HCT116 (cell line): ENCODE results near the gene SYNC.

Experiments
- EZH2 ChIP-seq: fragments of 200-600 bp; sonication (generic); IDR thresholded peaks from 2 replicates; pipeline ENCODE4 v1.6.1; 2017; ENCODE audit warnings: antibody characterized with exemption, mixed run types
- EZH2phosphoT487 ChIP-seq: fragments of 200-600 bp; IDR thresholded peaks from 2 replicates; pipeline ENCODE4 v1.6.1; 2018; ENCODE audit warnings: antibody characterized with exemption, borderline replicate concordance
- POLR2AphosphoS5 ChIP-seq: IDR thresholded peaks from 2 replicates; pipeline ENCODE4 v1.6.1; 2011; ENCODE audit warnings: mild to moderate bottlenecking, low read depth, low read length, moderate library complexity
- RAD21 ChIP-seq: IDR thresholded peaks from 2 replicates; pipeline ENCODE4 v1.6.1; 2012; ENCODE audit warnings: low read depth, mild to moderate bottlenecking
- SIN3A ChIP-seq: IDR thresholded peaks from 2 replicates; pipeline ENCODE4 v1.6.1; 2012; ENCODE audit warnings: low read depth
- SP1 ChIP-seq: IDR thresholded peaks from 2 replicates; pipeline ENCODE4 v1.6.1; 2012; ENCODE audit warnings: low read depth
- SRF ChIP-seq: IDR thresholded peaks from 2 replicates; pipeline ENCODE4 v1.6.1; 2012; ENCODE audit warnings: low read depth
- TCF7L2 ChIP-seq: IDR thresholded peaks from 2 replicates; pipeline ENCODE4 v1.7.0; 2011; ENCODE audit warnings: borderline replicate concordance, inconsistent platforms; ENCODE audit not compliant: insufficient read depth, insufficient read length; ENCODE audit errors: extremely low read depth
- ZFX ChIP-seq: fragments of 450-650 bp; IDR thresholded peaks from 2 replicates; pipeline ENCODE4 v1.6.1; 2017
- ZNF274 ChIP-seq: fragments of 200-500 bp; sonication (Bioruptor generic); IDR thresholded peaks from 2 replicates; pipeline ENCODE4 v1.6.1; 2014; ENCODE audit warnings: mild to moderate bottlenecking, low read depth, low read length, inconsistent platforms
- TF ChIP-seq, protein P1 (sequence below), 3 experiments: fragments of 200-600 bp in 1 of 3; sonication (generic) in 1 of 3; IDR thresholded peaks in 2 of 3; conservative IDR thresholded peaks in 1 of 3; 2 replicates each; pipeline ENCODE4 v1.5.1; 2012 to 2017; ENCODE audit warnings: low read depth in 2 of 3, low read length in 2 of 3, antibody characterized with exemption in 1 of 3, borderline replicate concordance in 1 of 3, control low read depth in 1 of 3, mild to moderate bottlenecking in 1 of 3, mixed read lengths in 1 of 3, mixed run types in 1 of 3, moderate library complexity in 1 of 3; ENCODE audit not compliant: insufficient read depth in 1 of 3
- TF ChIP-seq, protein P2 (sequence below): IDR thresholded peaks from 2 replicates; pipeline ENCODE4 v1.6.1; 2012; ENCODE audit warnings: low read depth
- TF ChIP-seq, protein P3 (sequence below): IDR thresholded peaks from 2 replicates; pipeline ENCODE4 v1.6.1; 2012
- TF ChIP-seq, protein P4 (sequence below): IDR thresholded peaks from 2 replicates; pipeline ENCODE4 v1.6.1; 2011; ENCODE audit warnings: mild to moderate bottlenecking, low read length, moderate library complexity; ENCODE audit not compliant: insufficient replicate concordance; ENCODE audit errors: extremely low read depth

DNA sequence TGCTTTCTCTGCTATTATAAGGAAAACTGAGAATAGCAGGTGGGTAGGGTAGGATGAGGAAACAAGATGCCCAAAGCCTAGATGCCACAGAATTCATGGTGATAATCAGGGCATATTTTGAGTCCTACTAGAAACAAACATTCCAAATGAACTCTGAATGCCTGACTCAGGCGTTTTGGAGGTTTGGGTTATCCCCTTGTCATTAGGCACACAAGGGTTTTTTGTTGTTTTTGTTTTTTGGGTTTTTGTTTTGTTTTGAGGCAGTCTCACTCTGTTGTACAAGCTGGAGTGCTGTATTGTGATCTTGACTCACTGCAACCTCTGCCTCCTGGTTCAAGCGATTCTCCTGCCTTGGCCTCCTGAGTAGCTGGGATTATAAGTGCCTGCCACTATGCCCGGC is 19.2 kb downstream of the SYNC start:
- TF ChIP-seq, protein P1, sequence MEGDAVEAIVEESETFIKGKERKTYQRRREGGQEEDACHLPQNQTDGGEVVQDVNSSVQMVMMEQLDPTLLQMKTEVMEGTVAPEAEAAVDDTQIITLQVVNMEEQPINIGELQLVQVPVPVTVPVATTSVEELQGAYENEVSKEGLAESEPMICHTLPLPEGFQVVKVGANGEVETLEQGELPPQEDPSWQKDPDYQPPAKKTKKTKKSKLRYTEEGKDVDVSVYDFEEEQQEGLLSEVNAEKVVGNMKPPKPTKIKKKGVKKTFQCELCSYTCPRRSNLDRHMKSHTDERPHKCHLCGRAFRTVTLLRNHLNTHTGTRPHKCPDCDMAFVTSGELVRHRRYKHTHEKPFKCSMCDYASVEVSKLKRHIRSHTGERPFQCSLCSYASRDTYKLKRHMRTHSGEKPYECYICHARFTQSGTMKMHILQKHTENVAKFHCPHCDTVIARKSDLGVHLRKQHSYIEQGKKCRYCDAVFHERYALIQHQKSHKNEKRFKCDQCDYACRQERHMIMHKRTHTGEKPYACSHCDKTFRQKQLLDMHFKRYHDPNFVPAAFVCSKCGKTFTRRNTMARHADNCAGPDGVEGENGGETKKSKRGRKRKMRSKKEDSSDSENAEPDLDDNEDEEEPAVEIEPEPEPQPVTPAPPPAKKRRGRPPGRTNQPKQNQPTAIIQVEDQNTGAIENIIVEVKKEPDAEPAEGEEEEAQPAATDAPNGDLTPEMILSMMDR (IDR thresholded peaks at IDR 0.05 in 2 of 3, conservative IDR thresholded peaks at IDR 0.05 in 1 of 3; ENCODE audit: borderline replicate concordance in 1 of 3, insufficient read depth in 1 of 3, low read depth in 2 of 3, low read length in 2 of 3) = no peak
- TF ChIP-seq SP1 = no peak
- TF ChIP-seq POLR2AphosphoS5 = no peak
- no peak for TF ChIP-seq ZNF274
- TF ChIP-seq EZH2 = no peak
- TF ChIP-seq SRF = no peak
- TF ChIP-seq EZH2phosphoT487 = no peak
- TF ChIP-seq TCF7L2 = no peak
- TF ChIP-seq, protein P2, sequence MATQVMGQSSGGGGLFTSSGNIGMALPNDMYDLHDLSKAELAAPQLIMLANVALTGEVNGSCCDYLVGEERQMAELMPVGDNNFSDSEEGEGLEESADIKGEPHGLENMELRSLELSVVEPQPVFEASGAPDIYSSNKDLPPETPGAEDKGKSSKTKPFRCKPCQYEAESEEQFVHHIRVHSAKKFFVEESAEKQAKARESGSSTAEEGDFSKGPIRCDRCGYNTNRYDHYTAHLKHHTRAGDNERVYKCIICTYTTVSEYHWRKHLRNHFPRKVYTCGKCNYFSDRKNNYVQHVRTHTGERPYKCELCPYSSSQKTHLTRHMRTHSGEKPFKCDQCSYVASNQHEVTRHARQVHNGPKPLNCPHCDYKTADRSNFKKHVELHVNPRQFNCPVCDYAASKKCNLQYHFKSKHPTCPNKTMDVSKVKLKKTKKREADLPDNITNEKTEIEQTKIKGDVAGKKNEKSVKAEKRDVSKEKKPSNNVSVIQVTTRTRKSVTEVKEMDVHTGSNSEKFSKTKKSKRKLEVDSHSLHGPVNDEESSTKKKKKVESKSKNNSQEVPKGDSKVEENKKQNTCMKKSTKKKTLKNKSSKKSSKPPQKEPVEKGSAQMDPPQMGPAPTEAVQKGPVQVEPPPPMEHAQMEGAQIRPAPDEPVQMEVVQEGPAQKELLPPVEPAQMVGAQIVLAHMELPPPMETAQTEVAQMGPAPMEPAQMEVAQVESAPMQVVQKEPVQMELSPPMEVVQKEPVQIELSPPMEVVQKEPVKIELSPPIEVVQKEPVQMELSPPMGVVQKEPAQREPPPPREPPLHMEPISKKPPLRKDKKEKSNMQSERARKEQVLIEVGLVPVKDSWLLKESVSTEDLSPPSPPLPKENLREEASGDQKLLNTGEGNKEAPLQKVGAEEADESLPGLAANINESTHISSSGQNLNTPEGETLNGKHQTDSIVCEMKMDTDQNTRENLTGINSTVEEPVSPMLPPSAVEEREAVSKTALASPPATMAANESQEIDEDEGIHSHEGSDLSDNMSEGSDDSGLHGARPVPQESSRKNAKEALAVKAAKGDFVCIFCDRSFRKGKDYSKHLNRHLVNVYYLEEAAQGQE = no peak
- TF ChIP-seq, protein P3, sequence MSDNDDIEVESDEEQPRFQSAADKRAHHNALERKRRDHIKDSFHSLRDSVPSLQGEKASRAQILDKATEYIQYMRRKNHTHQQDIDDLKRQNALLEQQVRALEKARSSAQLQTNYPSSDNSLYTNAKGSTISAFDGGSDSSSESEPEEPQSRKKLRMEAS = no peak
- TF ChIP-seq RAD21 = no peak
- TF ChIP-seq, protein P4, sequence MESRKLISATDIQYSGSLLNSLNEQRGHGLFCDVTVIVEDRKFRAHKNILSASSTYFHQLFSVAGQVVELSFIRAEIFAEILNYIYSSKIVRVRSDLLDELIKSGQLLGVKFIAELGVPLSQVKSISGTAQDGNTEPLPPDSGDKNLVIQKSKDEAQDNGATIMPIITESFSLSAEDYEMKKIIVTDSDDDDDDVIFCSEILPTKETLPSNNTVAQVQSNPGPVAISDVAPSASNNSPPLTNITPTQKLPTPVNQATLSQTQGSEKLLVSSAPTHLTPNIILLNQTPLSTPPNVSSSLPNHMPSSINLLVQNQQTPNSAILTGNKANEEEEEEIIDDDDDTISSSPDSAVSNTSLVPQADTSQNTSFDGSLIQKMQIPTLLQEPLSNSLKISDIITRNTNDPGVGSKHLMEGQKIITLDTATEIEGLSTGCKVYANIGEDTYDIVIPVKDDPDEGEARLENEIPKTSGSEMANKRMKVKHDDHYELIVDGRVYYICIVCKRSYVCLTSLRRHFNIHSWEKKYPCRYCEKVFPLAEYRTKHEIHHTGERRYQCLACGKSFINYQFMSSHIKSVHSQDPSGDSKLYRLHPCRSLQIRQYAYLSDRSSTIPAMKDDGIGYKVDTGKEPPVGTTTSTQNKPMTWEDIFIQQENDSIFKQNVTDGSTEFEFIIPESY = no peak
- no peak for TF ChIP-seq ZFX
- TF ChIP-seq SIN3A = no peak
